Kidney glomerular epithelial cell (primary cell): Measurements from ENCODE around the gene HBD.
A peak's percentile ranks its signal among the peaks of the same experiment; 100 is the strongest.
"Not testable (repeated sequence)": the region's sequence is repeated elsewhere in the genome, so short reads cannot be mapped to it uniquely, and the experiment has no call there.

Source experiments
- DNase-seq: peaks from one replicate; lab custom pipeline; 2025; lab: John Stamatoyannopoulos, UW

Gene HBD

GRCh38 chr11:5234381-5234834 lies at the start of gene HBD:
TSS of gene HBD (minus strand) at chr11:5234483. CDS start at chr11:5234433, 50 bp downstream.
- peak; percentile 22 for DNase-seq

GRCh38 chr11:5283882-5284281 lies 49.6 kb upstream of the HBD start:
- no peak for DNase-seq

DNA sequence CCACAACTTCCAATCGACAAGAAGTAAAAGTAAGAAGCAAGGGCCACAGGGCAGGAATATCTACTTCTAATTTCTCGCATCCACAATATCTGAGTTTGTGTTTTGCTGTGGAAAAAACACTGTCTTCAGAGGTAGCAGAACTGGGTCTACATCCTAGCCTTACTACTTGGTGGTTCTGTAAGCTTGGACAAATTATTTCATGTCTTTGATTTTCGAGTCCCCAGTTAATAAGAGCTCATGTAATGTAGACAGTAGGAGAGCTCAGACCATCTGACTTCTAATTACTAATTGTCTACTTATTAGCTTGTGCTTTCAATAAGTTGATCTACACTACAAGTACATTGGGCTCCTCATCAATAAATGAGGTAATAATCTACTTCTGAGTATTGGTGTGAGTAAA lies 48.8 kb upstream of the HBD start:
- no peak for DNase-seq

DNA sequence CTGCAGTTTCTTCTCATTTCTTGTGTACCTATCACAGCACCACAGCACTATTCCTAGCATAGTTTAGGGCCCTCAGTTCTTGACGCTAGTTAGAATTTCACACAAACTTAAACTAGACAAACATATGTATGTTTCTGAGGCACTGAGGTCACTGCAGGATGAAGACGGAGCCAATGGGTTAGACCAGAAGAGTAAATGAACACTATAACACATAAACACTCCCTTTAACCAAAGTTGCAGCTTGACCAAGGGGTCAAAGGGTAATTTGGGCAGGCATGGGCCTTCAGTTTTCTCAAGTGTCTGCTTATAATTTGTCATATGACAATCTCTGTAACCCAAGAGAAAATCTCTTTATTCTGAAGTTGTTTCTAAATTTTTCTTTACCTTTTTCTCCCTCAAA lies 48.3 kb upstream of the HBD start:
- no peak for DNase-seq

- no peak for DNase-seq
These were observed 47.3 kb upstream of the HBD start for GRCh38 chr11:5281596-5281995.

- peak; percentile 86 for DNase-seq
These were observed 46.4 kb upstream of the HBD start for GRCh38 chr11:5280582-5281102.

DNA sequence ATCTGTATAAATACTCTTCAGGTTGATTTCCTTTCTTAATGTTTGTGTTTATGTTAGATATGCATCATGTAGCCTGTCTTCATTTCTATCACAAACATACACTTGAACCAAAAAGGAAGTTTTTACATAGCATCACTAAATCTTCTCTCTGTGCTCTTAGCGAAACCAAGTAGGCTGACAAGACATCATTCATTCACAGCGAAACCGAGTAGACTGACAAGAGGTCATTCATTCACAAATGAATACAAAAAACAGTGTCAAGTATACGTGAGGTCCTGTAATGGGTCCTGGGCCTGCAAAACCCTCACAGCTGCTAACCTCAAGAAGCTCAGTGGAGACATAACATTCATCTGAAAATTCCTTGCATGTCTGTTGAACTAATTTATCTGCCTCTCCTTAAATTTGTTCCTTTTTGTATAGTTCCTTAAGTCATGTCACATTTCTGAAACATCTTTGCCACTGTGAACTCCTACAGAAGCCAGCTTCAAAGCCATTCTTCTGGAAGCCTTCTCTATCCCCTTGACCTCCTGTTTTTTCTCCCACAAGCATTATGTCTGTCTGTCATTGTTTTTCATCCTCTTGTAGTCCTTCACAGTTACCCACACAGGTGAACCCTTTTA lies 45.3 kb upstream of the HBD start:
- DNase-seq = no peak

DNA sequence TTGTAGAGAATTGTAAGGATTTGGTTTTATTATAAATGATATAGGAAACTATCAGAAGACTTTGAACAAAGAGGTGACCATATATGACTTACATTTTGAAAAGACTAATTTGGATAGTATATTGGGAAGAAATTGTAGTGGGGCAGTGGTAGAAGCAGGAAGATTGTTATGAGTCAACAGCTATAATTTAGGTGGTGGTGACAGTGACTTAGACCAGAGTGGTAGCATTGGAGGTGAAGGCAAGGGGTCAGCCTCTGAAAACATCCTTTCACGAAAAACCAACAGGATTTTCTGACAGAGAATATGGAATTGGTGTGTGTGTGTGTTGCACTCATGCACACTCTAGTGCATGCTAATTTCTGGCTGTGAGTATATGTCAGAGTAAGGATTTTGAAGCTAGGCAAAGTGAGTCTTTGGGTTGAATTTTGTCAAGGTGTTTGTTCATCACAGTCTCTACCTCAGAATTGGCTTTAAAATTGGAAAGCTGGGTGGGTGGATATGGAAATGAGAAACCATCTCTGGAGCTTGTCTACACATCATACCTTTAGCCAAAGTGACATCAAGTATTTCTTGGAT lies 43.6 kb upstream of the HBD start:
- no peak for DNase-seq

DNA sequence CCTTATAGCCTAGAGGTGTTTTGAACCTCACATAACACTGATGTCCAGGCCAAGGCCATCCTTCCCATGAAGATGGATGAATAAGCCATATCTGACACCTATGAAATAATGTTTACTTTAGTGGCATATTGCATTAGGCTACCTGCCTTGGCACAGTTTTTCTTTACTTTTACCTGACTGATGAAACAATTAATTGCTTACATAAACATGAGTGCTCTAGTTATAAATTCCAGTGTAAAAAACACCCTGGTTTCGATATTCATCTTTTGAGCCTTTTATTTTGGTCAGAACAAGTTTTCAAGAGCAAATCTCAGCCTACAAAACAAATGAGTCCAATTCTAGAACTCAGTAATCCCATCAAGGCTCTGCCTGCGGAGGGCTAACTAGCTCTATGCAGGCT lies 42.4 kb upstream of the HBD start:
- DNase-seq = no peak

DNA sequence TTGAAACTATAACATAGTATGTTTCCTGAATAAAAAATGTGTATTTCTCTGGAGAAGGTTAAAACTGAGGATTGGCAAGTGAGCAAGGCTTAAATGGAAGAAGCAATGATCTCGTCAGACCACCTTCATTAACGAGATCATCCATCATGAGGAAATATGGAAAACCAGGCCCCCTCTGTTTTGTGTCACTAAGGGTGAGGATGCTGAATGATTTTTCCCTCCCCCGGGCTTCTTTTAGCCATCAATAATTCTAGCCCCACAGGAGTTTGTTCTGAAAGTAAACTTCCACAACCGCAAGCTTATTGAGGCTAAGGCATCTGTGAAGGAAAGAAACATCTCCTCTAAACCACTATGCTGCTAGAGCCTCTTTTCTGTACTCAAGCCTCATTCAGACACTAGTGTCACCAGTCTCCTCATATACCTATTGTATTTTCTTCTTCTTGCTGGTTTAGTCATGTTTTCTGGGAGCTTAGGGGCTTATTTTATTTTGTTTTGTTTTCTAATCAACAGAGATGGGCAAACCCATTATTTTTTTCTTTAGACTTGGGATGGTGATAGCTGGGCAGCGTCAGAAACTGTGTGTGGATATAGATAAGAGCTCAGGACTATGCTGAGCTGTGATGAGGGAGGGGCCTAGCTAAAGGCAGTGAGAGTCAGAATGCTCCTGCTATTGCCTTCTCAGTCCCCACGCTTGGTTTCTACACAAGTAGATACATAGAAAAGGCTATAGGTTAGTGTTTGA lies 41.3 kb upstream of the HBD start:
- DNase-seq = no peak

DNA sequence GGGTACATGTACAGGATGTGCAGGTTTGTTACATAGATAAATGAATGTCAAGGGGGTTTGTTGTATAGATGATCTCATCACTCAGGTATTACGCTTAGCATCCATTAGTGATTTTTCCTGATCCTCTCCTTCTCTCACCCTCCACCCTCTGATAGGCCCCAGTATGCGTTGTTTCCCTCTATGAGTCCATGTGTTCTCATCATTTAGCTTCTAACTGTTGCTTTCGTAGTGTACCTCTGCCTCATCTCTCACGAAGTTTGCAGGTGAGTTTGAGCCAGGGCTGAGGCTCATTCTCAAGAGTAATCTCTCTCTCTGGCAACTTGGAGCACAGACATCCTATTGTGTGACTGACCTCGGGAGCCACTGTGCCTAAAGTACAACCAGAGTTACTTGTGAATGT lies 40.1 kb upstream of the HBD start:
- DNase-seq = no peak

DNA sequence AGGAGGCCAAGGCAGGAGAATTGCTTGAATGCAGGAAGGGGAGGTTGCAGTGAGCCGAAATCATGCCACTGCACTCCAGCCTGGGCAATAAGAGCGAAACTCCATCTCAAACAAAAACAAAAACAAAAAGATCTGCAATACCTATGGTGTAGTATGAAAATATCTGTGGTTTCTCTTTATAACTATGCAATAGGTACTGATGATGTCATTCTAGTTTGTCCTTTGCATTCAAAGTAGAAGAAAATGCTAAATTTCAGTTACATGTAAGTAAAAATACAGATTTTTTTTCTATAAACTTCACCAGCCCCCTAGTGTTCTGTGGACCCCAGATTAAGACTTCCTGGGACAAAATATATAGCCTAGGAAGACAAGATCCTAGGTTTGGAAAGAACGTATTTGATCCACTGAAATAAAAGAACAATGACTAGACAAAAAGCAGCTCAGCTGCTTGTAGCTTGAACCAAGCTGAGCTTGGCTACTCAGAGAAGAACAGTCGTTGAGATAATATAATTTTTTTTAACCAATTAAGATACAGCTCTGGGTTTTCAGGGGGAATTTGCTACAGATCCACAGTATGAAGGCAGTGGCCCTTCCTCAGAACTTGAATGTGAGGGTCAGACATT lies 38.2 kb upstream of the HBD start:
- no peak for DNase-seq

GRCh38 chr11:5269715-5270147 lies 35.4 kb upstream of the HBD start, which contains the start of gene HBE1:
TSS of gene HBE1 (minus strand) at chr11:5269945. CDS start at chr11:5269890, 55 bp downstream.
- no peak for DNase-seq

- DNase-seq = no peak
These were observed 32.8 kb upstream of the HBD start for GRCh38 chr11:5267033-5267563.

GRCh38 chr11:5266609-5267008 lies 32.3 kb upstream of the HBD start:
- DNase-seq = no peak

DNA sequence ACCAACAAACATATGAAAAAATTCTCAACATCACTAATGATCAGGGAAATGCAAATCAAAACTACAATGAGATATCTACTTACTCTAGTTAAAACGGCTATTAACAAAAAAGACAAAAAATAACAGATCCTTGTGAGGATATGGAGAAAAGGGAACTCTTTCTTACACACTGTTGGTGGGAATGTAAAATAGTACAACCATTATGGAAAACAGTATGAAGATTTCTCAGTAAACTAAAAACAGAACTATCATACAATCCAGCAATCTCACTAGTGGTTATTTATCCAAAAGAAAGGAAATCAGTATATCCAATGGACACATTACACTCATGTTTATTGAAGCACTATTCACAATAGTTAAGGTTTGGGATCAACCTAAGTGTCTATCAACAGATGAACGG lies 31.5 kb upstream of the HBD start:
- no peak for DNase-seq

GRCh38 chr11:5258543-5259262 lies 24.4 kb upstream of the HBD start:
- DNase-seq = no peak

DNA sequence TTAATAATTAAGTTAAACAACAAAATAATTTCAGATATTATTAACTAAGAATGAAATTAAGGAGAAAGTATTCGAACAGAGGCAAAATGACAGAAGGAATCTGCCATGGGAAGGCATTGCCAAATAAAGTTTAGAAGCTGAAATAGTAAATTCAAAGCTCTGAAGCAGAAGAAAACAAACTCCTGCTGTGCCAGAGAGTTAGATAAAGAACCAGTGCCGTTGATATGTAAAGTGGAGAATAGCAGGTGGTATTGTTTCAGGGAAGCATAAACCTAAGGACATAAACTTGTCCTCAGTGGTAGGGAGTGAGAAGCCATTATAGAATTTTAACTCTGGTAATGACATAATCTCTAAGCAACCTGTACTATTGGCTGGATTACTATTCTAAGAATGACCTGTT lies 23.0 kb upstream of the HBD start:
- DNase-seq = no peak

DNA sequence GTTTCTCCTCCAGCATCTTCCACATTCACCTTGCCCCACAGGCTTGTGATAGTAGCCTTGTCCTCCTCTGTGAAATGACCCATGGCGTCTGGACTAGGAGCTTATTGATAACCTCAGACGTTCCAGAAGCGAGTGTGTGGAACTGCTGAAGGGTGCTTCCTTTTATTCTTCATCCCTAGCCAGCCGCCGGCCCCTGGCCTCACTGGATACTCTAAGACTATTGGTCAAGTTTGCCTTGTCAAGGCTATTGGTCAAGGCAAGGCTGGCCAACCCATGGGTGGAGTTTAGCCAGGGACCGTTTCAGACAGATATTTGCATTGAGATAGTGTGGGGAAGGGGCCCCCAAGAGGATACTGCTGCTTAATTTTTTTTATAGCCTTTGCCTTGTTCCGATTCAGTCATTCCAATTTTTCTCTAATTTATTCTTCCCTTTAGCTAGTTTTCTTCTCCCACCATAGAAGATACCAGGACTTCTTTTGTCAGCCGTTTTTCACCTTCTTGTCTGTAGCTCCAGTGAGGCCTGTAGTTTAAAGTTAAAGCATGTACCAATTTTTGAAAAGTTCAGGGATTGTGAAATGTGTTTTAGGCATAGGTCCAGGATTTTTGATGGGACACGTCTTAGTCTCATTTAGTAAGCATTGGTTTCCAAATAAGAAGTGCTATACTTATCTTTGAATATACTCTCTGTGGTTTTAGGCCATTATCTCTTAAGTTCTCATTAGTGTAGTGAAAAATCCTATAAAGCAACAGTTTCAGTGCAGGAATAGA lies 20.5 kb upstream of the HBD start, which contains the start of gene HBG2:
Gene HBG2, minus strand, starts transcription at position 136 of the 768 bp plus-strand sequence. Its CDS starts 53 bp downstream, at position 83.
- not testable (repeated sequence) for DNase-seq

- not testable (repeated sequence) for DNase-seq
These were observed 19.7 kb upstream of the HBD start for GRCh38 chr11:5254023-5254422.

GRCh38 chr11:5253440-5253839 lies 19.2 kb upstream of the HBD start:
- not testable (repeated sequence) for DNase-seq
